HG03378 (cell line): ENCODE measurements around the gene TLR8.
"Not testable (repeated sequence)": the region's sequence is repeated elsewhere in the genome, so short reads cannot be mapped to it uniquely, and the experiment has no call there.

Experiments used
- ATAC-seq: cut with Tn5 transposase; IDR thresholded peaks from one replicate; pipeline ENCODE4 v1.9.1; 2021; ENCODE audit warnings: mild to moderate bottlenecking, moderate library complexity; ENCODE audit not compliant: unreplicated experiment

The TLR8 gene

GRCh38 chrX:12963210-12963850, 56.9 kb downstream of the TLR8 start:
- not testable (repeated sequence) for ATAC-seq

DNA sequence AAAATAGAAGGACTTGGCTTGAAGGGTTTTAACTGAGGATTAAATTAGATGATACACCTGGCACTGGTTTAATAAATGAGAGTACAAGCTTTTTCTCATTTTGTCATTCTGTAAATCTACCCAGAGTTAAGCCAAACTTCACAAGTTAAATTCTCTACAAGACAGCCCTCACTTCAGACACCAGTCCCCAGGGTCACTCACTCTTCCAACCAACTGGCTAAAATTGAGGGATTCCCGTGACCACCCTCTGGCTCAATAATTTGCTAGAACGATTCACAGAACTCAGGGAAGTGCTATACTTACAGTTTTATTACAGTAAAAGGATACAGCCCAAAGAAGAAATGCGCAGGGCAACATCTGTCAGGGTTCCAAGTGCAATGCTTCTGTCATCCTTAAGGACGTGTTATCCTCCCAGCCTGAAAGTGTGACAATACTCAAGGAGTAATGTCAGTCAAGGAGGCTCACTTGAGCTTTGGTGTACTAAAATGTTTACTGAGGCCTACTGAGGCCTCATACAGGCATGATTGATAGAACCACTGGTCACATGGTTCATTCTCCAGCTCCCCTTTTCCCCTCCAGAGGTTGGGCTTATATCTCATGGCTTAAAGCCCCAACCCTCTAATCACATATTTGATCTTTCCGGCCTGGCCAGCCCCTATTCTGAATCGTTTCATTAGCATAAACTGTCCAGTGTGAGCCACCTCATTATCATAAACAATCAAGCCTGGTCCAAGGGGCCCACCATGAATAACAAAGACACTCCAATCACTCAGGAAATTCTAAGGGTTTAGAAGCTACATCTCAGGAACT, 58.9 kb downstream of the TLR8 start:
- no peak for ATAC-seq

DNA sequence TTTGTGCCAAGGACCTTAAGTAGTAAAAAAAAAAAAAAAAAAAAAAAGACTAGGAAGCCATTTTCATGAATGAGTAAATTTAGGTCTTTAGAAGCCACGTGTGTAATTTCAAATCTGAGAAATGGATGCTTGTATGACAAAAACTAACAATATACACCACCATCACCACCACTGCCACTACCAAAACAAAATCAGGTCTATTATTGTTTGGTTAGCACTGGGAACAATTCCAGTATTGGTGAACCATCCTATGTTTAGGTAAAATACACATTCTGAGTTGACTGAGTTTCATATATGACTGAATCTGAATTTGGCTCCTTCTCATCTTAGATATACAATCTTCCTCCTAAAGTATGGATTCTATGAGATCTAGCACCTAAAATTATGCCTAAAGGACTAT, 59.7 kb downstream of the TLR8 start:
- ATAC-seq, result no peak

DNA sequence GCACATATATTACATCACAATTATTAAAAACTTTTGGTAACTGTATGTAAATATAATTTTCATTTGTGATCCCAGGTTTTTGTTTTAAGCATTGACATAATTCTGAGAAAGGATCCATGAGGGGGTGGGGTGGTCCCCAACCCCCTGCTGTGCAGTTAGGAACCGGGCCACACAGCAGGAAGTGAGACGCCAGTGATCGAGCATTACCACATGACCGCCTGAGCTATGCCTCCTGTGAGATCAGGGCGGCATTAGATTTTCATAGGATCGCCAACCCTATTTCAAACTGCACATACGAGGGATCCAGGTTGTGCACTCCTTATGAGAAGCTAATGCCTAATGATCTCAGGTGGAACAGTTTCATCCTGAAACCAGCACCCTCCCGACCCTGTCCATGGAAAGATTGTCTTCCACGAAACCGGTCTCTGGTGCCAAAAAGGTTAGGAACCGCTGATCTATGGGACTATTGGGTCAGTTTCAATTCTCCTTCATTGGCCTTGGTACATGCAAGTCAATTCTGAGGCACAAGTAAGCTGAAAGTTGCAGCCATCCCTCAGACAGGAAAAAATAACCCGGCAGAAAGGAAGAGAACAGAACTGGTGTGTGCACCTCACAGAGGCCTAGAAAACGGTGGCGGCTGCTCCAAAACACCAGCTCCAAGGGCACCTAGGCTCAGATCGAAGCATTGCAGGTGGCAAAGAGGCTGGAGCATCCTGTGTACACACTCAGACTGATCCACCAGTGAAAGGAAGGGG, 61.5 kb downstream of the TLR8 start:
- no peak for ATAC-seq

GRCh38 chrX:12970691-12971202, 64.3 kb downstream of the TLR8 start:
- ATAC-seq, result no peak

DNA sequence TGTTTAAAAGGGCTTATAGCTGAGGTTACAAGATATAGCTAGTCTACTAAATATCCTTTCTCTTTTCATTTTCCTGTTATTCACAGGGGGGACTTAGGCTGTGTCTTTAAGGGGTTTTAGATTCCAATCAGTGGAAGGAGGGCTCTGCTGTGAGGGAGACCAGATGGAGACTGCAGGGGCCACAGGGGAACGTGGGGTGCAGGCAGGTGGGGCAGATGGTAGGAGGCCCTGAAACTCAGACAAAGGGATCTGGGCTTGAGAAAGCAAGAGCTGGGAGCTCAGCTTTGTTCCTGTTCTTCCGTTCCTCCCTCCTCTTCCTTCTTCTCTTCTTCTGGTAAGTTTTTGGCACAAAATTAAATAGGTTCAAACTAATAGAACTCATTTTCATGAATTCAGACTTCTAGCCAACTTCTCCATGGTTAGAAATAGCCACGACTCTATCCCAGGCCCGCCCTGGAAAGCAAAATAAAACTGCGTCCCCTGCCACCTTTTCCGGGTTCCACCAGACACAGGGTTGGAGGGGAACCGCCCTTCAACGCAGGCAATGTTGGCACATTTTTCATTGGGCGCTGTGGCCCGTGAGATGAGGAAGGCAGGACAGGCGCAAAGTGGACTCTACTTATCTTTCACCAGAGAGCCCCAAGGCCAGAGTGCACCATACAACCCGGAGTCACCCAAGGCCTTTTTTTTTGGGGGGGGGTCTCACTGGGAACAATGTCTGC, 65.0 kb downstream of the TLR8 start:
- ATAC-seq, result no peak

DNA sequence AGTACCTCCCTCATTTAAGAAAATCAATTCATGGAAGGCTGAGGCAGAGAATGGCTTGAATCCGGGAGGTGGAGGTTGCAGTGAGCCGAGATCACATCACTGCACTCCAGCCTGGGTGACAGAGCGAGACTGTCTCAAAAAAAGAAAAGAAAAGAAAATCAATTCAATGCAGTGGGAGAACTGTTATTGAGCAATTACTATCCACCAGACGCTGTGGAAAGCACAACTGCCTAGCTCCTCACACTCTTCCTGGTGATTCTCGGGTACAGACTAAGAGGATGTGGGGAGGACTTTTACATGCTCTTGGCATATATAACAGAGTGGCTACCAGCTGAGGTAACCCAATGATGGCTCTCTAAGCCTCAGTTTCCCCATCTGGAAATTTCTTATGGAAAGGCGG, 65.8 kb downstream of the TLR8 start:
- no peak for ATAC-seq
